Measurements from ENCODE around the gene DEDD.
A peak's percentile ranks its signal among the peaks of the same experiment; 100 is the strongest.

The DEDD gene

GRCh38 chr1:161132410-161133219 lies at the start of gene DEDD:
DEDD (minus strand) TSS chr1:161132667; CDS start chr1:161124462, 8,205 bp downstream.
- Mint-ChIP-seq H3K9me3 (no peaks in the 10 kb centered on the region), H3K36me3 (peaks cover 29% of the 10 kb centered on the region), H3K27me3 (no peaks in the 10 kb centered on the region), H3K27ac (peak within 1 kb of the TSS; percentile 86), H3K4me1 (peaks cover 51% of the 10 kb centered on the region), H3K4me3 (no peak within 1 kb of the TSS)
- CTCF ChIA-PET = interaction anchor here (0.7 to 1.6 kb wide), 9 partner anchors 14 to 137 kb away, joined by 3 to 4 read pairs (median 3); partner anchors contain the start of genes ARHGAP30, NIT1 and PFDN2
- peak; percentile 94 for DNase-seq

GRCh38 chr1:161182214-161182613 lies 49.7 kb upstream of the DEDD start:
- CTCF ChIA-PET = interaction anchor here (0.8 to 4.9 kb wide), 16 partner anchors 10 to 201 kb away, joined by 3 to 53 read pairs (median 6); partner anchors contain the start of genes APOA2, ARHGAP30, NDUFS2 and PPOX
- Mint-ChIP-seq H3K4me1 (peaks cover 85% of the 10 kb centered on the region), H3K4me3 (peak overlapping the region; percentile 19), H3K9me3 (no peaks in the 10 kb centered on the region), H3K27me3 (no peaks in the 10 kb centered on the region), H3K36me3 (peaks cover 13% of the 10 kb centered on the region), H3K27ac (peak overlapping the region; percentile 97)
- peak; percentile 70 for DNase-seq

- no peak overlapping the region for H3K4me3 Mint-ChIP-seq
- CTCF ChIA-PET = interaction anchor here (0.8 to 4.9 kb wide), 16 partner anchors 11 to 202 kb away, joined by 3 to 53 read pairs (median 4); partner anchors contain the start of genes APOA2, CFAP126, PPOX and TOMM40L
- H3K27ac Mint-ChIP-seq = peak overlapping the region; percentile 81
- H3K36me3 Mint-ChIP-seq = peaks cover 23% of the 10 kb centered on the region
- H3K9me3 Mint-ChIP-seq = no peaks in the 10 kb centered on the region
- peaks cover 85% of the 10 kb centered on the region for H3K4me1 Mint-ChIP-seq
- no peak for DNase-seq
- H3K27me3 Mint-ChIP-seq = no peaks in the 10 kb centered on the region
Measured at GRCh38 chr1:161180639-161181038, 48.2 kb upstream of the DEDD start.

- Mint-ChIP-seq H3K4me1 (peaks cover 87% of the 10 kb centered on the region), H3K4me3 (no peak overlapping the region), H3K27me3 (no peaks in the 10 kb centered on the region), H3K9me3 (no peaks in the 10 kb centered on the region), H3K27ac (no peak overlapping the region), H3K36me3 (peaks cover 31% of the 10 kb centered on the region)
- DNase-seq = no peak
- CTCF ChIA-PET = interaction anchor here (1.3 to 4.9 kb wide), 6 partner anchors 10 to 203 kb away, joined by 3 to 48 read pairs (median 20); partner anchors contain the start of genes APOA2, PPOX and TOMM40L
Measured at GRCh38 chr1:161179698-161180097, 47.2 kb upstream of the DEDD start.

- no peaks in the 10 kb centered on the region for H3K9me3 Mint-ChIP-seq
- H3K27me3 Mint-ChIP-seq = no peaks in the 10 kb centered on the region
- H3K4me1 Mint-ChIP-seq = peaks cover 75% of the 10 kb centered on the region
Measured at GRCh38 chr1:161177936-161178244, 45.4 kb upstream of the DEDD start.

GRCh38 chr1:161177112-161177935 lies 44.9 kb upstream of the DEDD start, which contains the start of gene B4GALT3:
B4GALT3 (minus strand) TSS chr1:161177507; CDS start chr1:161176060, 1,447 bp downstream.
- Mint-ChIP-seq H3K9me3 (no peaks in the 10 kb centered on the region), H3K36me3 (peaks cover 48% of the 10 kb centered on the region), H3K4me3 (peak within 1 kb of the TSS; percentile 94), H3K27me3 (no peaks in the 10 kb centered on the region), H3K27ac (peak within 1 kb of the TSS; percentile 95), H3K4me1 (peaks cover 72% of the 10 kb centered on the region)
- DNase-seq = peak; percentile 96
- CTCF ChIA-PET = interaction anchor here (0.6 to 3.0 kb wide), 5 partner anchors 9 to 205 kb away, joined by 3 to 12 read pairs (median 3); partner anchors contain the start of genes PPOX and TOMM40L

More at GRCh38 chr1:161177936-161178244, 45.4 kb upstream of the DEDD start:
- peak overlapping the region; percentile 94 for H3K4me3 Mint-ChIP-seq
- DNase-seq = no peak
- H3K27ac Mint-ChIP-seq = peak overlapping the region; percentile 95
- peaks cover 45% of the 10 kb centered on the region for H3K36me3 Mint-ChIP-seq
- CTCF ChIA-PET = interaction anchor here (0.6 to 3.0 kb wide), 3 partner anchors 12 to 47 kb away, joined by 3 to 12 read pairs (median 3); partner anchors contain the start of genes PPOX and TOMM40L

- DNase-seq = no peak
- Mint-ChIP-seq H3K27ac (peak overlapping the region; percentile 95), H3K4me3 (peak overlapping the region; percentile 94)
Measured at GRCh38 chr1:161176468-161177111, 44.1 kb upstream of the DEDD start.

GRCh38 chr1:161175771-161176453 lies 43.4 kb upstream of the DEDD start:
- Mint-ChIP-seq H3K9me3 (no peaks in the 10 kb centered on the region), H3K4me1 (peaks cover 59% of the 10 kb centered on the region), H3K27me3 (no peaks in the 10 kb centered on the region), H3K36me3 (peaks cover 55% of the 10 kb centered on the region), H3K27ac (peak overlapping the region; percentile 95), H3K4me3 (peak overlapping the region; percentile 94)
- DNase-seq = no peak
- CTCF ChIA-PET = interaction anchor here (0.9 to 3.0 kb wide), 4 partner anchors 8 to 49 kb away, joined by 3 to 12 read pairs (median 3); partner anchors contain the start of gene TOMM40L

More at GRCh38 chr1:161176468-161177111, 44.1 kb upstream of the DEDD start:
- Mint-ChIP-seq H3K36me3 (peaks cover 49% of the 10 kb centered on the region), H3K4me1 (peaks cover 64% of the 10 kb centered on the region), H3K9me3 (no peaks in the 10 kb centered on the region), H3K27me3 (no peaks in the 10 kb centered on the region)
- CTCF ChIA-PET = interaction anchor here (0.9 to 3.0 kb wide), 4 partner anchors 9 to 206 kb away, joined by 3 to 12 read pairs (median 4); partner anchors contain the start of gene TOMM40L

GRCh38 chr1:161174911-161175310 lies 42.4 kb upstream of the DEDD start:
- DNase-seq = no peak
- Mint-ChIP-seq H3K4me3 (no peak overlapping the region), H3K27ac (peak overlapping the region; percentile 50), H3K27me3 (no peaks in the 10 kb centered on the region), H3K36me3 (peaks cover 51% of the 10 kb centered on the region), H3K9me3 (no peaks in the 10 kb centered on the region), H3K4me1 (peaks cover 50% of the 10 kb centered on the region)
- CTCF ChIA-PET = interaction anchor here (1.1 to 3.0 kb wide), 2 partner anchors 11 to 50 kb away, joined by 3 to 12 read pairs; partner anchors contain the start of gene TOMM40L

GRCh38 chr1:161173711-161174110 lies 41.2 kb upstream of the DEDD start:
- H3K4me3 Mint-ChIP-seq = no peak overlapping the region
- DNase-seq = no peak
- CTCF ChIA-PET = interaction anchor here (0.8 kb wide), 1 partner anchor 8 kb away, joined by 3 read pairs; no protein-coding TSS in a partner anchor
- H3K9me3 Mint-ChIP-seq = no peaks in the 10 kb centered on the region
- H3K27ac Mint-ChIP-seq = no peak overlapping the region
- no peaks in the 10 kb centered on the region for H3K27me3 Mint-ChIP-seq
- H3K4me1 Mint-ChIP-seq = peaks cover 46% of the 10 kb centered on the region
- H3K36me3 Mint-ChIP-seq = peaks cover 57% of the 10 kb centered on the region

GRCh38 chr1:161172776-161173376 lies 40.4 kb upstream of the DEDD start:
- Mint-ChIP-seq H3K4me1 (peaks cover 48% of the 10 kb centered on the region), H3K4me3 (no peak overlapping the region), H3K9me3 (no peaks in the 10 kb centered on the region), H3K36me3 (peaks cover 59% of the 10 kb centered on the region), H3K27ac (peak overlapping the region; percentile 9), H3K27me3 (no peaks in the 10 kb centered on the region)
- DNase-seq = no peak
- CTCF ChIA-PET = interaction anchor here (0.8 kb wide), 1 partner anchor 9 kb away, joined by 3 read pairs; no protein-coding TSS in a partner anchor

- H3K4me3 Mint-ChIP-seq = no peak overlapping the region
- peak overlapping the region; percentile 9 for H3K27ac Mint-ChIP-seq
- H3K4me1 Mint-ChIP-seq = peaks cover 47% of the 10 kb centered on the region
- peaks cover 59% of the 10 kb centered on the region for H3K36me3 Mint-ChIP-seq
- CTCF ChIA-PET = no interaction called here
- H3K27me3 Mint-ChIP-seq = no peaks in the 10 kb centered on the region
- DNase-seq = no peak
- H3K9me3 Mint-ChIP-seq = no peaks in the 10 kb centered on the region
Measured at GRCh38 chr1:161172349-161172748, 39.9 kb upstream of the DEDD start.

Measured in activated naive CD4-positive, alpha-beta T cell treated with anti-CD3 and anti-CD28 coated beads, Interleukin-2, amount 10 ng/mL, durations not matched to agents 7 days and 5 days (primary cell).